SH-SY5Y (cell line): ENCODE results near the gene KRT38.

Source experiments
- GATA2 ChIP-seq: IDR thresholded peaks from 2 replicates; pipeline ENCODE4 v1.6.1; 2011; ENCODE audit warnings: mild to moderate bottlenecking, low read depth, low read length
- GATA3 ChIP-seq: IDR thresholded peaks from 2 replicates; pipeline ENCODE4 v1.6.1; 2011; ENCODE audit warnings: low read depth, mild to moderate bottlenecking, low read length, moderate library complexity

GRCh38 chr17:41463746-41464145, 23.0 kb upstream of the KRT38 start:
- no peak for TF ChIP-seq GATA3
- TF ChIP-seq GATA2: no peak
